ENCODE measurements around the gene NEURL1.

NEURL1 gene

DNA sequence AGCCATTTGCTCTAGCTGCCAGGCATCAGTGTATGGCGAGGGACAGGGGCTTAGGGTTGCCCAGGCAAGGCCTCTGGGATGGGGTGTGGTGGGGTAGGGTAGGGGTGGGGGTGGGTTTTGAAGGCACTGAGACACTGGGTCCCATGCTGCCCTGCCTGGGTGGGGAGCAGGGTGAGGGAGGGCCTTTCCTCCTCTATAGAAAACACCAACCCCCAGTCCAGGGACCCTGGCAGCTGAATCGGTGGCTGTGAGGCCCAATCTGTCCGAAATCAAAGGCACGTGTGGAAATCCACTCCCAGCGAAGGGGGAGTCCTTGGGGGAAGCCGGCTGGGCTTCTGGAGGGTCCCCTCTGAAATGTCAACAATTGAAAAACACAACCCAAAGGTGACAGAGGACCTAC is 106.4 kb downstream of the NEURL1 start:
- TF ChIP-seq, protein P1, sequence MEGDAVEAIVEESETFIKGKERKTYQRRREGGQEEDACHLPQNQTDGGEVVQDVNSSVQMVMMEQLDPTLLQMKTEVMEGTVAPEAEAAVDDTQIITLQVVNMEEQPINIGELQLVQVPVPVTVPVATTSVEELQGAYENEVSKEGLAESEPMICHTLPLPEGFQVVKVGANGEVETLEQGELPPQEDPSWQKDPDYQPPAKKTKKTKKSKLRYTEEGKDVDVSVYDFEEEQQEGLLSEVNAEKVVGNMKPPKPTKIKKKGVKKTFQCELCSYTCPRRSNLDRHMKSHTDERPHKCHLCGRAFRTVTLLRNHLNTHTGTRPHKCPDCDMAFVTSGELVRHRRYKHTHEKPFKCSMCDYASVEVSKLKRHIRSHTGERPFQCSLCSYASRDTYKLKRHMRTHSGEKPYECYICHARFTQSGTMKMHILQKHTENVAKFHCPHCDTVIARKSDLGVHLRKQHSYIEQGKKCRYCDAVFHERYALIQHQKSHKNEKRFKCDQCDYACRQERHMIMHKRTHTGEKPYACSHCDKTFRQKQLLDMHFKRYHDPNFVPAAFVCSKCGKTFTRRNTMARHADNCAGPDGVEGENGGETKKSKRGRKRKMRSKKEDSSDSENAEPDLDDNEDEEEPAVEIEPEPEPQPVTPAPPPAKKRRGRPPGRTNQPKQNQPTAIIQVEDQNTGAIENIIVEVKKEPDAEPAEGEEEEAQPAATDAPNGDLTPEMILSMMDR (IDR thresholded peaks at IDR 0.05; ENCODE audit: control insufficient read depth, insufficient read depth, low read depth, low read length, missing control alignments): no peak
- H3K4me3 ChIP-seq (ENCODE audit: control insufficient read depth, low read depth, low read length): no peak overlapping the region

DNA sequence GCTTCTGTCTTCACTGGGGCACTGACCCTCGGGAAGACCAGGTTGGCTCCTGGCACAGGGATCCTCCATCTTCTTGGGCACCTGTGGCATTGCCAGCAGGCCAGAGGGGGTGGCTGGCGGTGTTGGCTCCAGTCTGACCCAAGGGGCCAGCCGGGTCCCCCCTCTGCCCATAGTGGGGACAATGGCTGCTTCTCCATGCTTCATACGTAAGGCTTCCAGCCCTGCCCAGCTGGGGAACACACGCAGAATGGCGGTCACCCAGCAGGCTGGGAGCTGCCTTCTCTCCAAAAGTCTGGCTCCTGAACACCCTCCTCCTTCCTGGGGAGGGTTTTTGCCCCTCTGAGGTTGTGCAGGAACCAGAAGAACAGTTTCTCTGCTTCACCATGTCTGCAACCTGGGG is 106.8 kb downstream of the NEURL1 start:
- TF ChIP-seq, protein P1 (IDR thresholded peaks at IDR 0.05; ENCODE audit: control insufficient read depth, insufficient read depth, low read depth, low read length, missing control alignments): no peak
- DNase-seq (ENCODE audit: low read depth): no peak
- H3K4me3 ChIP-seq (ENCODE audit: control insufficient read depth, low read depth, low read length): no peak overlapping the region

More for the DNA sequence above, 106.4 kb downstream of the NEURL1 start:
- DNase-seq (ENCODE audit: low read depth): no peak

GRCh38 chr10:103600956-103601569 is 107.6 kb downstream of the NEURL1 start:
- TF ChIP-seq, protein P1 (IDR thresholded peaks at IDR 0.05; ENCODE audit: control insufficient read depth, insufficient read depth, low read depth, low read length, missing control alignments): no peak
- DNase-seq (ENCODE audit: low read depth): no peak
- no peak overlapping the region for H3K4me3 ChIP-seq (ENCODE audit: control insufficient read depth, low read depth, low read length)

GRCh38 chr10:103602028-103602851 is 108.7 kb downstream of the NEURL1 start:
- TF ChIP-seq, protein P1 (IDR thresholded peaks at IDR 0.05; ENCODE audit: control insufficient read depth, insufficient read depth, low read depth, low read length, missing control alignments): no peak
- no peak for DNase-seq (ENCODE audit: low read depth)
- H3K4me3 ChIP-seq (ENCODE audit: control insufficient read depth, low read depth, low read length): no peak overlapping the region

GRCh38 chr10:103602852-103603155 is 109.3 kb downstream of the NEURL1 start:
- TF ChIP-seq, protein P1 (IDR thresholded peaks at IDR 0.05; ENCODE audit: control insufficient read depth, insufficient read depth, low read depth, low read length, missing control alignments): no peak
- no peak overlapping the region for H3K4me3 ChIP-seq (ENCODE audit: control insufficient read depth, low read depth, low read length)
- no peak for DNase-seq (ENCODE audit: low read depth)

GRCh38 chr10:103603382-103603781 is 109.9 kb downstream of the NEURL1 start:
- TF ChIP-seq, protein P1 (IDR thresholded peaks at IDR 0.05; ENCODE audit: control insufficient read depth, insufficient read depth, low read depth, low read length, missing control alignments): no peak
- no peak overlapping the region for H3K4me3 ChIP-seq (ENCODE audit: control insufficient read depth, low read depth, low read length)
- no peak for DNase-seq (ENCODE audit: low read depth)
